SH-SY5Y (cell line): Measurements from ENCODE around the gene LCTL.

Experiments
- GATA2 ChIP-seq: IDR thresholded peaks from 2 replicates; pipeline ENCODE4 v1.6.1; 2011; ENCODE audit warnings: mild to moderate bottlenecking, low read depth, low read length
- GATA3 ChIP-seq: IDR thresholded peaks from 2 replicates; pipeline ENCODE4 v1.6.1; 2011; ENCODE audit warnings: low read depth, mild to moderate bottlenecking, low read length, moderate library complexity

DNA sequence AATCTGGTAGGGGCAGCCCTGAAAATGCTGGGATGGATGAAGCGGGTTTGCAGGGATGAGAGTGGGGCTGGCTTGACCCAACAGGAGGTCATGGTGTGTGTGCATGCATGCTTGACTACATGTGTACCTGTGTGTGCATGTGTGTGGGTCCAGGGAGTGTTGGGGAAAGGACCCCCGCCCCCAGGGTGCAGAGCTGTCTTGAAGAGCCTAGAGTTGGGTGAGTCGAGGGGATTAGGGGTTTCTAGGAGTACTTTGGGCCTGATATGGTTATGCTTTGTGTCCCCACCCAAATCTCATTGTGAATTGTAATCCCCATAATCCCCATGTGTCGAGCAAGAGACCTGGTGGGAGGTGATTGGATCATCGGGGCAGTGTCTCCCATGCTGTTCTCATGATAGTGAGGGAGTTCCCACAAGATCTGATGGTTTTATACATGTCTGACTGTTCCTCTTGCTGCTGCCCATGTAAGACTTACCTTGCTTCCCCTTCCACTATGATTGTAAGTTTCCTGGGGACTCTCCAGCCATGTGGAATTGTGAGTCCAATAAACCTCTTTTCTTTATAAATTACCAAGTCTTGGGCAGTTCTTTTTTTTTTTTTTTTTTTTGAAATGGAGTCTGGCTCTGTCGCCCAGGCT lies 5.2 kb upstream of the LCTL start:
- TF ChIP-seq GATA2 (no peak), GATA3 (no peak)
